ENCODE results near the gene HUS1B.

DNA sequence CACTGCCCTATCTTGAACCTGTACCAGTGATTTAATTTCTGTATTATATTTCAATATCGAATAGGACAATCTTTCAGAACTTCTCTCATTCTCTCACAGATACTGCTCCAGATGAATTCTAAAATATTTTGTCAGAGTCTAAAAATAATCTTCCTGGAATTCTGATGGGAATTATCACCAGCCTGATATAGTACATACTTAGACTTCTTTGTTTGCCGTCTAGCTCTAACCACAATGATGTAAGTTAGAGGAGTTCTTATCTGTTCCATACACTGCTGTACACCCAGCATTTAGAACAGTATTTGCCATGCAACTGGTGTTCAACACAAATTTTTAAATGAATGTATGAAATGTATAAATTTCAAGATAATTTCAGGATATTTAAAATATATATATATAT, 1.3 kb upstream of the HUS1B start:
- no peak for TF ChIP-seq CTCF (conservative IDR thresholded peaks at IDR 0.05)
- TF ChIP-seq ZFX (IDR thresholded peaks at IDR 0.05): no peak
